ENCODE measurements around the gene C6orf132. TPM values are rescaled to one million over a fixed set of nuclear protein-coding genes. Genes with fewer than 3 reads are reported as not detected.

The C6orf132 gene
- total and polyA plus RNA-seq, 9 of the 15 experiments (the other 6 are each of a cell fraction or from before 2014, with no cell fraction given): 0.06 to 0.35 (median 0.14) TPM

GRCh38 chr6:42137194-42137753 lies 5.1 kb downstream of the C6orf132 start (continued):
- TF ChIP-seq E2F5 (CRISPR knock-in tag; IDR thresholded peaks at IDR 0.05) (no peak), PCBP2 (IDR thresholded peaks at IDR 0.05; ENCODE audit: low read depth, low read length, poor library complexity, severe bottlenecking) (no peak), EHMT2 (IDR thresholded peaks at IDR 0.05) (no peak), SRSF1 (IDR thresholded peaks at IDR 0.05; ENCODE audit: low read depth, low read length) (no peak), ZNF324 (CRISPR knock-in tag; IDR thresholded peaks at IDR 0.05) (no peak), SMAD1 (IDR thresholded peaks at IDR 0.05; ENCODE audit: low read depth, low read length, partially characterized antibody) (no peak), ZNF436 (CRISPR knock-in tag; IDR thresholded peaks at IDR 0.05) (no peak), PHF21A (IDR thresholded peaks at IDR 0.05; ENCODE audit: borderline replicate concordance, low read depth) (no peak), TFAM (CRISPR knock-in tag; conservative IDR thresholded peaks at IDR 0.05) (no peak), ZNF668 (CRISPR knock-in tag; IDR thresholded peaks at IDR 0.05) (no peak), CUX1 (CRISPR knock-in tag; IDR thresholded peaks at IDR 0.05) (no peak), CC2D1A (IDR thresholded peaks at IDR 0.05) (no peak), USF1 (CRISPR knock-in tag; IDR thresholded peaks at IDR 0.05) (no peak), ZNF830 (CRISPR knock-in tag; IDR thresholded peaks at IDR 0.05) (no peak), ZNF79 (CRISPR knock-in tag; IDR thresholded peaks at IDR 0.05; ENCODE audit: low read depth) (no peak), GTF2E2 (tag; IDR thresholded peaks at IDR 0.05) (no peak), KHSRP (IDR thresholded peaks at IDR 0.05) (no peak), ZNF655 (CRISPR knock-in tag; IDR thresholded peaks at IDR 0.05) (no peak), RBM25 (IDR thresholded peaks at IDR 0.05; ENCODE audit: low read depth, low read length, severe bottlenecking) (no peak), MED1 (CRISPR knock-in tag; IDR thresholded peaks at IDR 0.05; ENCODE audit: borderline replicate concordance) (no peak), E2F1 (CRISPR knock-in tag; IDR thresholded peaks at IDR 0.05) (no peak)

All from K562 (cell line).